OCI-LY3 (cell line): ENCODE data around the gene KRT13.

Source experiments
- CTCF ChIP-seq: fragments of 200-600, 300-600 bp; sonication (generic); IDR thresholded peaks from 2 replicates; pipeline ENCODE4 v1.5.1; 2014; ENCODE audit warnings: antibody characterized with exemption, low read length, low read depth
- EZH2phosphoT487 ChIP-seq: fragments of 200-600 bp; shearing (Covaris generic); IDR thresholded peaks from 2 replicates; pipeline ENCODE4 v1.6.1; 2018; ENCODE audit warnings: antibody characterized with exemption, mixed run types, low read depth

GRCh38 chr17:41553176-41553575 is 47.8 kb upstream of the KRT13 start:
- TF ChIP-seq CTCF (no peak), EZH2phosphoT487 (no peak)
